HUDEP-2 (cell line): ENCODE results near the gene PRDM11.

Source experiments
- DNase-seq, 76 experiments: peaks; one replicate each; lab custom pipeline; 2025; ENCODE audit not compliant: unreplicated experiment in 76 of 76; lab: John Stamatoyannopoulos, UW

PRDM11 gene

GRCh38 chr11:45141171-45141570 is 5.3 kb upstream of the PRDM11 start:
- no peak for DNase-seq

- DNase-seq = no peak
Measured at GRCh38 chr11:45141631-45142030, 4.8 kb upstream of the PRDM11 start.

- no peak for DNase-seq
Measured at GRCh38 chr11:45142241-45143055, 4.0 kb upstream of the PRDM11 start.

- no peak for DNase-seq
Measured at GRCh38 chr11:45143494-45143893, 2.9 kb upstream of the PRDM11 start.

- DNase-seq = no peak
Measured at GRCh38 chr11:45144126-45145082, 2.0 kb upstream of the PRDM11 start.

GRCh38 chr11:45145083-45145378 is 1.4 kb upstream of the PRDM11 start:
- DNase-seq = no peak

- DNase-seq = peak in 5 of 76 experiments; percentile 5 to 16 (median 12)
Measured at GRCh38 chr11:45145379-45146071, 914 bp upstream of the PRDM11 start.

- DNase-seq = peak in 73 of 76 experiments; percentile 13 to 93 (median 84)
Measured at GRCh38 chr11:45147017-45147728, 734 bp downstream of the PRDM11 start.

GRCh38 chr11:45147891-45148675 is 1.6 kb downstream of the PRDM11 start:
- no peak for DNase-seq

GRCh38 chr11:45149483-45150056 is 3.1 kb downstream of the PRDM11 start:
- DNase-seq = no peak

GRCh38 chr11:45150301-45150700 is 3.9 kb downstream of the PRDM11 start:
- no peak for DNase-seq

- DNase-seq = no peak
Measured at GRCh38 chr11:45150943-45151342, 4.5 kb downstream of the PRDM11 start.

- DNase-seq = no peak
Measured at GRCh38 chr11:45151362-45151982, 5.0 kb downstream of the PRDM11 start.

GRCh38 chr11:45152740-45153595 is 6.5 kb downstream of the PRDM11 start:
- no peak for DNase-seq

- no peak for DNase-seq
Measured at GRCh38 chr11:45154276-45154675, 7.8 kb downstream of the PRDM11 start.

- DNase-seq = no peak
Measured at GRCh38 chr11:45155058-45155551, 8.7 kb downstream of the PRDM11 start.

GRCh38 chr11:45155627-45156180 is 9.3 kb downstream of the PRDM11 start:
- DNase-seq = no peak

GRCh38 chr11:45156201-45156600 is 9.8 kb downstream of the PRDM11 start:
- DNase-seq = no peak
